WTC11 (cell line): ENCODE measurements around the gene IRF8. TPM values are rescaled to one million over a fixed set of nuclear protein-coding genes. Genes with fewer than 3 reads are reported as not detected.

Experiments used
- ATAC-seq: fragments of 200-7000 bp; cut with Tn5 transposase; 2 replicates; pipeline ENCODE4 v1.10.0; 2021; ENCODE audit warnings: mild to moderate bottlenecking, moderate library complexity
- CTCF ChIA-PET: fragments of 300-600 bp; sonication (Branson Sonifier 250); formaldehyde crosslinking; loops from one replicate; lab custom pipeline; 2021; ENCODE audit warnings: antibody characterized with exemption; lab: Charles Lee
- POLR2A ChIA-PET: fragments of 350-600 bp; sonication (Branson Sonifier 250); formaldehyde crosslinking; loops from one replicate; lab custom pipeline; 2021; ENCODE audit warnings: antibody characterized with exemption; lab: Charles Lee
- DNase-seq: peaks from one replicate; pipeline ENCODE4 v3.0.0; 2021; ENCODE audit warnings: low spot score
- H3K27ac Mint-ChIP-seq: 2 replicates; pipeline ENCODE4 v1.8.0; 2021; ENCODE audit warnings: mixed read lengths
- H3K27me3 Mint-ChIP-seq: 2 replicates; pipeline ENCODE4 v1.8.0; 2021; ENCODE audit warnings: low read depth, mild to moderate bottlenecking, moderate library complexity, mixed read lengths
- H3K36me3 Mint-ChIP-seq: 2 replicates; pipeline ENCODE4 v1.8.0; 2021; ENCODE audit warnings: mixed read lengths
- H3K4me1 Mint-ChIP-seq: 2 replicates; pipeline ENCODE4 v1.8.0; 2022; ENCODE audit warnings: mixed read lengths
- H3K4me3 Mint-ChIP-seq: 2 replicates; pipeline ENCODE4 v1.8.0; 2021; ENCODE audit warnings: mild to moderate bottlenecking, moderate library complexity, mixed read lengths
- H3K9me3 Mint-ChIP-seq: 2 replicates; pipeline ENCODE4 v1.8.0; 2021; ENCODE audit warnings: mixed read lengths
- CREB1 ChIP-seq: sonication (generic); formaldehyde crosslinking; IDR thresholded peaks from 2 replicates; pipeline ENCODE4 v1.8.0; 2023; ENCODE audit warnings: mild to moderate bottlenecking, missing genetic modification reagents
- ELF4 ChIP-seq: sonication (generic); formaldehyde crosslinking; IDR thresholded peaks from 2 replicates; pipeline ENCODE4 v1.8.1; 2022; ENCODE audit warnings: low read depth, mild to moderate bottlenecking, moderate library complexity, missing genetic modification reagents
- GTF2I ChIP-seq: fragments of 250-450 bp; sonication (Bioruptor Pico); conservative IDR thresholded peaks from 2 replicates; pipeline ENCODE4 v1.4.0; 2021; ENCODE audit warnings: mild to moderate bottlenecking
- MYBL2 ChIP-seq: sonication (generic); formaldehyde crosslinking; IDR thresholded peaks from 2 replicates; pipeline ENCODE4 v1.8.1; 2023; ENCODE audit warnings: mild to moderate bottlenecking, moderate library complexity, missing genetic modification reagents
- NR1H2 ChIP-seq: sonication (generic); formaldehyde crosslinking; IDR thresholded peaks from 2 replicates; pipeline ENCODE4 v1.9.0; 2021; ENCODE audit warnings: mild to moderate bottlenecking, moderate library complexity, missing genetic modification reagents
- NR2C2 ChIP-seq: sonication (generic); formaldehyde crosslinking; IDR thresholded peaks from 2 replicates; pipeline ENCODE4 v1.8.0; 2022; ENCODE audit warnings: mild to moderate bottlenecking, missing genetic modification reagents
- RELA ChIP-seq: sonication (generic); formaldehyde crosslinking; IDR thresholded peaks from 2 replicates; pipeline ENCODE4 v1.8.1; 2022; ENCODE audit warnings: missing genetic modification reagents, mild to moderate bottlenecking, borderline replicate concordance
- RORB ChIP-seq: fragments of 250-450 bp; sonication (Bioruptor Pico); IDR thresholded peaks from 2 replicates; pipeline ENCODE4 v1.9.0; 2021; ENCODE audit warnings: mild to moderate bottlenecking
- SMAD4 ChIP-seq: sonication (generic); formaldehyde crosslinking; IDR thresholded peaks from 2 replicates; pipeline ENCODE4 v1.8.0; 2022; ENCODE audit warnings: mild to moderate bottlenecking, missing genetic modification reagents
- SP1 ChIP-seq: sonication (generic); formaldehyde crosslinking; conservative IDR thresholded peaks from 2 replicates; pipeline ENCODE4 v1.8.1; 2022; ENCODE audit warnings: missing genetic modification reagents
- ZNF138 ChIP-seq: sonication (generic); formaldehyde crosslinking; conservative IDR thresholded peaks from 2 replicates; pipeline ENCODE4 v1.8.1; 2022; ENCODE audit warnings: mild to moderate bottlenecking, moderate library complexity, missing genetic modification reagents
- ZNF423 ChIP-seq: fragments of 250-450 bp; sonication (Bioruptor Pico); IDR thresholded peaks from 2 replicates; pipeline ENCODE4 v2.1.2; 2022; ENCODE audit warnings: mild to moderate bottlenecking, moderate library complexity
- ZNF532 ChIP-seq: fragments of 250-450 bp; sonication (Bioruptor Pico); IDR thresholded peaks from 2 replicates; pipeline ENCODE4 v1.9.0; 2021; ENCODE audit warnings: mild to moderate bottlenecking, borderline replicate concordance
- total RNA-seq: library from RNA; stranded (reverse); gene quantifications from 3 replicates; pipeline ENCODE4 v1.2.3, GENCODE V29; 2021
- TF ChIP-seq, protein P1 (sequence below): fragments of 250-450 bp; sonication (Bioruptor Pico); conservative IDR thresholded peaks from 2 replicates; pipeline ENCODE4 v1.9.0; 2021; ENCODE audit warnings: mild to moderate bottlenecking
- TF ChIP-seq, protein P2 (sequence below): sonication (generic); formaldehyde crosslinking; IDR thresholded peaks from 2 replicates; pipeline ENCODE4 v1.8.1; 2023; ENCODE audit warnings: mild to moderate bottlenecking, missing genetic modification reagents
- TF ChIP-seq, protein P3 (sequence below): sonication (generic); formaldehyde crosslinking; IDR thresholded peaks from 2 replicates; pipeline ENCODE4 v1.8.1; 2023; ENCODE audit warnings: mild to moderate bottlenecking, missing genetic modification reagents
- TF ChIP-seq, protein P4 (sequence below): sonication (generic); formaldehyde crosslinking; IDR thresholded peaks from 2 replicates; pipeline ENCODE4 v1.8.1; 2022; ENCODE audit warnings: low read depth, mild to moderate bottlenecking, moderate library complexity, missing genetic modification reagents, borderline replicate concordance

IRF8 gene
- total RNA-seq, 1 experiment from 2014 or later: 1.1 TPM

- TF ChIP-seq, protein P1, sequence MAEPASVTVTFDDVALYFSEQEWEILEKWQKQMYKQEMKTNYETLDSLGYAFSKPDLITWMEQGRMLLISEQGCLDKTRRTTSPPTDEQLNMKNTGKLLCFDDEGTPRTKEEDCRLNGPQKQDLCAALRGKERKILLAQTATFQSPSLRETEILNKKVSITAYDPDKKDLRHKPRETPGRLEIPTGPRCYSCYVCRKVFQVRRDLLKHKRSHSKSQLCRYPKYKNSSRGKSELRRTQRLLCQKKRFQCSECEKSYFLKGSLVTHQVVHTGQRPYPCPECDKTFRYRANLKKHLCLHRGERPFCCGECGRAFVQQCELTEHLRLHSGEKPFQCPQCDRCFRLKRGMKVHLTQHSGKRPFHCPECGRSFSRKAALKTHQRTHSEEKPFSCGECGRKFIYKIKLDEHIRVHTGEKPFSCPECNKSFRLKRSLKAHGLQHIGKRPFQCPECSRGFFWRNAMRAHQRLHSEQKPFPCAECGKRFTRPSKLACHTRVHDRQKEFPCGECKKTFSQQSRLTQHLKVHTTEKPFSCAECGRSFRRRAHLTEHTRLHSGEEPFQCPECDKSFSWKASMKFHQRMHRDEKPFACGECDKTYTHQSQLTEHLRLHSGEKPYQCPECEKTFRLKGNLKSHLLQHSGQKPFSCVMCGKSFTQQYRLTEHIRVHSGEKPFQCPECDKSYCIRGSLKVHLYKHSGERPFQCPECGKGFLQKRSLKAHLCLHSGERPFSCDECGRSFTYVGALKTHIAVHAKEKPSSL (CRISPR knock-in tag): no peak
- TF ChIP-seq ZNF423: no peak
Measured at GRCh38 chr16:85926370-85926769, 27.4 kb downstream of the IRF8 start (continued).

- TF ChIP-seq RELA (CRISPR knock-in tag) (no peak), CREB1 (CRISPR knock-in tag) (no peak), SMAD4 (CRISPR knock-in tag) (no peak), MYBL2 (no peak)
- TF ChIP-seq, protein P2, sequence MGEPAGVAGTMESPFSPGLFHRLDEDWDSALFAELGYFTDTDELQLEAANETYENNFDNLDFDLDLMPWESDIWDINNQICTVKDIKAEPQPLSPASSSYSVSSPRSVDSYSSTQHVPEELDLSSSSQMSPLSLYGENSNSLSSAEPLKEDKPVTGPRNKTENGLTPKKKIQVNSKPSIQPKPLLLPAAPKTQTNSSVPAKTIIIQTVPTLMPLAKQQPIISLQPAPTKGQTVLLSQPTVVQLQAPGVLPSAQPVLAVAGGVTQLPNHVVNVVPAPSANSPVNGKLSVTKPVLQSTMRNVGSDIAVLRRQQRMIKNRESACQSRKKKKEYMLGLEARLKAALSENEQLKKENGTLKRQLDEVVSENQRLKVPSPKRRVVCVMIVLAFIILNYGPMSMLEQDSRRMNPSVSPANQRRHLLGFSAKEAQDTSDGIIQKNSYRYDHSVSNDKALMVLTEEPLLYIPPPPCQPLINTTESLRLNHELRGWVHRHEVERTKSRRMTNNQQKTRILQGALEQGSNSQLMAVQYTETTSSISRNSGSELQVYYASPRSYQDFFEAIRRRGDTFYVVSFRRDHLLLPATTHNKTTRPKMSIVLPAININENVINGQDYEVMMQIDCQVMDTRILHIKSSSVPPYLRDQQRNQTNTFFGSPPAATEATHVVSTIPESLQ (CRISPR knock-in tag): no peak
- TF ChIP-seq, protein P3, sequence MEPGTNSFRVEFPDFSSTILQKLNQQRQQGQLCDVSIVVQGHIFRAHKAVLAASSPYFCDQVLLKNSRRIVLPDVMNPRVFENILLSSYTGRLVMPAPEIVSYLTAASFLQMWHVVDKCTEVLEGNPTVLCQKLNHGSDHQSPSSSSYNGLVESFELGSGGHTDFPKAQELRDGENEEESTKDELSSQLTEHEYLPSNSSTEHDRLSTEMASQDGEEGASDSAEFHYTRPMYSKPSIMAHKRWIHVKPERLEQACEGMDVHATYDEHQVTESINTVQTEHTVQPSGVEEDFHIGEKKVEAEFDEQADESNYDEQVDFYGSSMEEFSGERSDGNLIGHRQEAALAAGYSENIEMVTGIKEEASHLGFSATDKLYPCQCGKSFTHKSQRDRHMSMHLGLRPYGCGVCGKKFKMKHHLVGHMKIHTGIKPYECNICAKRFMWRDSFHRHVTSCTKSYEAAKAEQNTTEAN (CRISPR knock-in tag): no peak
- no peaks in the 10 kb centered on the region for H3K27me3 Mint-ChIP-seq
- H3K9me3 Mint-ChIP-seq: no peaks in the 10 kb centered on the region
- H3K27ac Mint-ChIP-seq: no peak overlapping the region
- DNase-seq (no peak), ATAC-seq (no peak)
- POLR2A ChIA-PET: no interaction called here
- H3K36me3 Mint-ChIP-seq: no peaks in the 10 kb centered on the region
- CTCF ChIA-PET: interaction anchor here (0.9 to 1.5 kb wide), 2 partner anchors 106 to 108 kb away, joined by 6 to 7 read pairs; no protein-coding TSS in a partner anchor
- no peak overlapping the region for H3K4me3 Mint-ChIP-seq
- H3K4me1 Mint-ChIP-seq: peaks cover 9% of the 10 kb centered on the region
Measured at GRCh38 chr16:85927371-85927770, 28.4 kb downstream of the IRF8 start.

DNA sequence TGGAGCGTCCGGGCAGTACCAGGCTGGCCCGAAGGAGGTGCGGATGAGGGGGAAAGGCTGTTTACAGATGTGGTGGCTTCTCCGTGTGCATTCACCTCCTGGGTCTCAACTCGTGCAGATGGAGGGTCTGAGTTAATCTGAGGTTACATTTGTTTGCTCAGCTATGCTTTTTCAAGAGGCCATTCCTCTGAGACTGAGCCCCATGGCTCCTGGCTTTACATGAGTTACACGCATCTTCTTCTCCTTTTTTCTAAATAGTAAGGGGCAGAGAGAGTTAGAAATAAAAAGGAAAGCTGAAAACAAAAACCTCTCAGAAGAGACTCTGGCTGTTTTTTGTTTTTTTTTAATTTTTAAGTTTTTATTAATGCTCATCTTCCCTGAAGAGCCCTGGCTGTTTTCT lies 29.0 kb downstream of the IRF8 start:
- ATAC-seq: no peak
- ChIA-PET CTCF (interaction anchor here (0.9 to 1.5 kb wide), 2 partner anchors 107 to 108 kb away, joined by 6 to 7 read pairs; no protein-coding TSS in a partner anchor), POLR2A (no interaction called here)
- Mint-ChIP-seq H3K4me1 (peaks cover 9% of the 10 kb centered on the region), H3K27me3 (no peaks in the 10 kb centered on the region), H3K9me3 (no peaks in the 10 kb centered on the region), H3K36me3 (no peaks in the 10 kb centered on the region), H3K27ac (no peak overlapping the region), H3K4me3 (no peak overlapping the region)
- DNase-seq: no peak
- no peak for TF ChIP-seq ZNF423

DNA sequence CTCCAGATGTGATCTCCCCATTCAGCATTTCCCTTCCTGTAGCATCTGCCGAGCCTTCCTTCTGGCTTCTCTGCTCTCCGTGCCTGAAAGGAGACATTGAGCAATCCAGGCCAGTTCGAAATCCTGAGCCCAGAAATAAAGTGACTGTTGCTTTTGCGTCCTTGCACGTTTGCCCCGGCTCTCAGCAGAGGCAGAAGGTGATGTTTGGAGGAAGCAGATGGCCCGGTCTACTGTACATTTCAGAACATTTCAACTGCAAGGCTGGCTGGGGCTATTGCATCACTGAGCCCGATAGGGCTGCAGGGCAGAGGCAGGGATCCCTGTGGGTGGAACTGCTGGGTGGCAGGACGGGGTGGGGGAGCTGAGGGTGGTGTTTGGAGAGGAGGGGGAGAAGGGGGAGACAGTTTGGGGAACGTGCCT lies 29.4 kb downstream of the IRF8 start:
- no peak for ATAC-seq
- no peak overlapping the region for H3K27ac Mint-ChIP-seq
- no peak for DNase-seq
- no peaks in the 10 kb centered on the region for H3K9me3 Mint-ChIP-seq
- CTCF ChIA-PET: interaction anchor here (0.9 to 1.5 kb wide), 2 partner anchors 107 to 109 kb away, joined by 6 to 7 read pairs; no protein-coding TSS in a partner anchor
- no peaks in the 10 kb centered on the region for H3K36me3 Mint-ChIP-seq
- H3K27me3 Mint-ChIP-seq: no peaks in the 10 kb centered on the region
- peaks cover 9% of the 10 kb centered on the region for H3K4me1 Mint-ChIP-seq
- no peak overlapping the region for H3K4me3 Mint-ChIP-seq
- POLR2A ChIA-PET: no interaction called here
- TF ChIP-seq, protein P4, sequence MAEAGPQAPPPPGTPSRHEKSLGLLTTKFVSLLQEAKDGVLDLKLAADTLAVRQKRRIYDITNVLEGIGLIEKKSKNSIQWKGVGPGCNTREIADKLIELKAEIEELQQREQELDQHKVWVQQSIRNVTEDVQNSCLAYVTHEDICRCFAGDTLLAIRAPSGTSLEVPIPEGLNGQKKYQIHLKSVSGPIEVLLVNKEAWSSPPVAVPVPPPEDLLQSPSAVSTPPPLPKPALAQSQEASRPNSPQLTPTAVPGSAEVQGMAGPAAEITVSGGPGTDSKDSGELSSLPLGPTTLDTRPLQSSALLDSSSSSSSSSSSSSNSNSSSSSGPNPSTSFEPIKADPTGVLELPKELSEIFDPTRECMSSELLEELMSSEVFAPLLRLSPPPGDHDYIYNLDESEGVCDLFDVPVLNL (CRISPR knock-in tag): no peak
- TF ChIP-seq, protein P3 (CRISPR knock-in tag): no peak
- no peak for TF ChIP-seq SP1 (CRISPR knock-in tag)
- no peak for TF ChIP-seq ELF4 (CRISPR knock-in tag)
- no peak for TF ChIP-seq ZNF532 (CRISPR knock-in tag)
- TF ChIP-seq RELA (CRISPR knock-in tag): no peak
- no peak for TF ChIP-seq ZNF138 (CRISPR knock-in tag)
- no peak for TF ChIP-seq RORB (CRISPR knock-in tag)
- TF ChIP-seq NR2C2: no peak
- no peak for TF ChIP-seq GTF2I (CRISPR knock-in tag)
- no peak for TF ChIP-seq NR1H2 (CRISPR knock-in tag)
